Omental fat pad (tissue), 4 donors: ENCODE results near the gene IL16. TPM values are rescaled to one million over a fixed set of nuclear protein-coding genes. Genes with fewer than 3 reads are reported as not detected.

Experiments used
- ATAC-seq: fragments of 150-250 bp; one replicate; pipeline ENCODE4 v1.9.1; 2016; ENCODE audit warnings: mild to moderate bottlenecking, moderate library complexity; ENCODE audit not compliant: low FRiP score
- DNase-seq: peaks from one replicate; pipeline ENCODE4 v3.0.0-alpha.2; 2019; ENCODE audit warnings: low spot score
- total RNA-seq, 4 donors: library from RNA; depleted of rRNA; stranded (reverse); fragments of >200 nt; gene quantifications; one replicate each; pipeline ENCODE4 v1.1.0, GENCODE V29; 2016
- TF ChIP-seq, protein P1 (sequence below), 3 donors: fragments of 450-650 bp; IDR thresholded peaks; one replicate each; pipeline ENCODE4 v1.5.1; 2016 to 2017; ENCODE audit warnings: antibody characterized with exemption in 3 of 3, mild to moderate bottlenecking in 3 of 3, moderate library complexity in 2 of 3

IL16 gene
- total RNA-seq, 4 donors from 2014 or later: 22.7 to 45.8 (median 34.4) TPM

- DNase-seq (no peak), ATAC-seq (no peak)
- TF ChIP-seq, protein P1, sequence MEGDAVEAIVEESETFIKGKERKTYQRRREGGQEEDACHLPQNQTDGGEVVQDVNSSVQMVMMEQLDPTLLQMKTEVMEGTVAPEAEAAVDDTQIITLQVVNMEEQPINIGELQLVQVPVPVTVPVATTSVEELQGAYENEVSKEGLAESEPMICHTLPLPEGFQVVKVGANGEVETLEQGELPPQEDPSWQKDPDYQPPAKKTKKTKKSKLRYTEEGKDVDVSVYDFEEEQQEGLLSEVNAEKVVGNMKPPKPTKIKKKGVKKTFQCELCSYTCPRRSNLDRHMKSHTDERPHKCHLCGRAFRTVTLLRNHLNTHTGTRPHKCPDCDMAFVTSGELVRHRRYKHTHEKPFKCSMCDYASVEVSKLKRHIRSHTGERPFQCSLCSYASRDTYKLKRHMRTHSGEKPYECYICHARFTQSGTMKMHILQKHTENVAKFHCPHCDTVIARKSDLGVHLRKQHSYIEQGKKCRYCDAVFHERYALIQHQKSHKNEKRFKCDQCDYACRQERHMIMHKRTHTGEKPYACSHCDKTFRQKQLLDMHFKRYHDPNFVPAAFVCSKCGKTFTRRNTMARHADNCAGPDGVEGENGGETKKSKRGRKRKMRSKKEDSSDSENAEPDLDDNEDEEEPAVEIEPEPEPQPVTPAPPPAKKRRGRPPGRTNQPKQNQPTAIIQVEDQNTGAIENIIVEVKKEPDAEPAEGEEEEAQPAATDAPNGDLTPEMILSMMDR (IDR thresholded peaks at IDR 0.05): no peak
Measured at GRCh38 chr15:81349271-81349670, 152.6 kb downstream of the IL16 start.

DNA sequence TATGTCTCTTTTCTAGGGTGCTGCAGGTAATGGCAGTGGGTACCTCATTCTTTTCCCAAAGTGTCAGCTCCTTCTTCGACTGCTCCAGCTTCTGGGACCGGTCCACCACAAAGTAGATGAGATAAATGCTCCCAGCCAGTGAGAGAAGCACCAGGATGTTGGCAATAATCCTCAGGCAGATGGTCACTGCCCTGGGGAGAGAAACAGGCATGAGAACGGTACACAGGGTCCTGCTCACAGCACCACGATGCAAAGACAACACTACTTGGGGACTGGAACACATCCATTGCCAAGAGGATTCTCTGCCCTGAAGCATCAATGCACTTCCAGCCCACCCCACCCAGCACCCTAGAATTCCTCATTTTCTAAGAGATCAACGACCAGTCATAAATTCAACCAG lies 155.0 kb downstream of the IL16 start:
- ATAC-seq (no peak), DNase-seq (no peak)
- TF ChIP-seq, protein P1 (IDR thresholded peaks at IDR 0.05): no peak

DNA sequence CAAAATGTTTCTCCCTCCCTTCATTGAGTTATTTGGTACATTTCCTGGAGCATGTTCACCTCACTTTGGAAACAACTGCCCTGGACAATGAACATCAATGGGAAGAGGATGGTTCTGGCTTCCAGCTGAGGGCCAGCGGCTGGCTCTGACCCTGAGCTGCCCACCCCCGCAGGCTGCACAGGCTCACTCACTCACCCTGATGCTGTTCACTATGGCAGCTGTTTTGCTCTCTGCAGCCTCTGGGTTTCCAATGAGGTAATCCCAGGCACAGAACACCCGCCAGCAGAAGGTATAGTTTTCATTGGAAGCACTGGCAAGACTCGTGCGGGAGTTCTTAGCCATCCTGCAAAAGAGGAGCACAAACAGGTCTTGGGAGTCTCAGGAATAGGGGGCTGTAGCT lies 159.6 kb downstream of the IL16 start:
- TF ChIP-seq, protein P1 (IDR thresholded peaks at IDR 0.05): no peak
- ATAC-seq (no peak), DNase-seq (no peak)

- TF ChIP-seq, protein P1 (IDR thresholded peaks at IDR 0.05): no peak
- no peak for ATAC-seq
Measured at GRCh38 chr15:81357180-81357686, 160.6 kb downstream of the IL16 start.

DNA sequence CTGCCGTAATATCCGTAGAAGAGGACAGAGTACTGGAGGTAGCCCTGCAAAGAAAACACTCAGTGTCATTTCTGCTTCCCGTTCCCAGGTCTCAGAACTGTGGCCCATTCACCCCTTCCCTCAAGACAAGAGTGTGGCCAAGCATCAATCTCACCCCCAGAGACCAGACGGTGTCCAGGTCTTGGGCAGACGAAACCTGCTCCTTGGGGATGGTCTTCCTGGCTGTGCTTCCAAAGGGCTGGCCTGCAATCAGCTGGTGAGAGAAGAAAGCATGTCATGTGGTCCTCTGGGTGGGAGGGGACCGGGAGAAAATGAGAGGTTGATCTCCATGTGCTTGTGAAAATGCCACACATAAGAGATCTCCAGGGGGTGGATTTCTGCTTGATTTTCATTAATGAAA lies 161.6 kb downstream of the IL16 start:
- ATAC-seq (no peak), DNase-seq (no peak)
- TF ChIP-seq, protein P1 (IDR thresholded peaks at IDR 0.05): no peak

More at GRCh38 chr15:81357180-81357686, 160.6 kb downstream of the IL16 start:
- DNase-seq: no peak

- TF ChIP-seq, protein P1 (IDR thresholded peaks at IDR 0.05): no peak
- DNase-seq (no peak), ATAC-seq (no peak)
Measured at GRCh38 chr15:81360491-81360890, 163.8 kb downstream of the IL16 start.

DNA sequence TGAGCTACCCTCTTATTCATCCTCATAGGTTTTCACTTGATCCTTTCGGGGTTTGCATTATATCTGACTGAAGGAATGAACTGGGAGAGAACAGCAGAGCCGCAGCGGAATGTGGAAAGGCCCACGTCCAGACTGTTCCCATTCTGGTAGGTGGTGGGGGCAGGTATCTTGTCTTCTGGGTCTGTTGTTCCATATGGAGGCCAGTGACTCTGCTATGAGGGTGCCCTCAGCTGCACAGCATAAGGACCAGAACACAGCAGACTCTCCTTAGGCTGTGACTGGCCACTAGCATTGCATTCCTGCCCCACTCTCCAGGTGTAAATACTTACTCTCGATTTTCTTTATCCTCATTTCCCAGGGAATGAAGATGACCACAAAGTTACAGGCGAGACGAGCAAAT lies 165.2 kb downstream of the IL16 start:
- TF ChIP-seq, protein P1 (IDR thresholded peaks at IDR 0.05): no peak
- ATAC-seq (no peak), DNase-seq (no peak)
